DOHH2 (cell line): Measurements from ENCODE around the gene ANXA2.

Experiments used
- H3F3A ChIP-seq: fragments of 200-600 bp; sonication (generic), shearing (Covaris generic); 2 replicates; pipeline ENCODE4 v1.6.0; 2016; ENCODE audit warnings: antibody characterized with exemption, mild to moderate bottlenecking; ENCODE audit not compliant: control insufficient read depth, insufficient read depth
- H3K27ac ChIP-seq: fragments of 200-600 bp; sonication (generic); 2 replicates; pipeline ENCODE4 v1.5.1; 2014; ENCODE audit warnings: low read depth, mild to moderate bottlenecking, low read length, moderate library complexity
- H3K27me3 ChIP-seq: fragments of 200-600 bp; sonication (generic); 2 replicates; pipeline ENCODE4 v1.6.1; 2014; ENCODE audit warnings: mild to moderate bottlenecking, low read length, mixed read lengths; ENCODE audit not compliant: control insufficient read depth
- H3K36me3 ChIP-seq: fragments of 200-600 bp; sonication (generic); 2 replicates; pipeline ENCODE4 v1.6.1; 2014; ENCODE audit warnings: mild to moderate bottlenecking, low read length, moderate library complexity, mixed read lengths; ENCODE audit not compliant: control insufficient read depth
- H3K4me1 ChIP-seq: fragments of 200-600 bp; sonication (generic); 2 replicates; pipeline ENCODE4 v1.6.1; 2014; ENCODE audit warnings: mild to moderate bottlenecking, low read length, mixed read lengths; ENCODE audit not compliant: control insufficient read depth
- H3K4me2 ChIP-seq: fragments of 200-600 bp; sonication (generic); 2 replicates; pipeline ENCODE4 v1.6.0; 2014; ENCODE audit warnings: mild to moderate bottlenecking, low read length, moderate library complexity
- H3K4me3 ChIP-seq: fragments of 200-600 bp; sonication (generic); 2 replicates; pipeline ENCODE4 v1.5.1; 2014; ENCODE audit warnings: mild to moderate bottlenecking, low read length, mixed read lengths
- H3K79me2 ChIP-seq: fragments of 200-600 bp; sonication (generic); 2 replicates; pipeline ENCODE4 v1.6.1; 2014; ENCODE audit warnings: mild to moderate bottlenecking, low read length, mixed read lengths; ENCODE audit not compliant: control insufficient read depth
- H3K9me2 ChIP-seq: fragments of 200-600 bp; sonication (generic); replicated peaks from 2 replicates; pipeline ENCODE4 v1.6.1; 2014; ENCODE audit warnings: mild to moderate bottlenecking, low read length, mixed read lengths; ENCODE audit not compliant: control insufficient read depth
- H3K9me3 ChIP-seq: fragments of 200-600 bp; sonication (generic); 2 replicates; pipeline ENCODE4 v1.6.1; 2014; ENCODE audit warnings: antibody characterized with exemption, low read length, mixed read lengths; ENCODE audit not compliant: control insufficient read depth, insufficient read depth
- H4K20me1 ChIP-seq: fragments of 200-600 bp; sonication (generic); 2 replicates; pipeline ENCODE4 v1.6.0; 2014; ENCODE audit warnings: low read depth, mild to moderate bottlenecking, antibody characterized with exemption, low read length, moderate library complexity; ENCODE audit not compliant: control insufficient read depth, insufficient read depth
- CTCF ChIP-seq: fragments of 200-600 bp; sonication (generic); IDR thresholded peaks from one replicate; pipeline ENCODE4 v1.5.1; 2014; ENCODE audit warnings: antibody characterized with exemption, mild to moderate bottlenecking, low read depth, low read length; ENCODE audit not compliant: poor library complexity, severe bottlenecking
- EZH2phosphoT487 ChIP-seq: fragments of 200-600 bp; sonication (generic); IDR thresholded peaks from 2 replicates; pipeline ENCODE4 v1.6.1; 2017; ENCODE audit warnings: borderline replicate concordance, mild to moderate bottlenecking, antibody characterized with exemption, low read length, moderate library complexity, mixed read lengths

ANXA2 gene

GRCh38 chr15:60375306-60375705, 22.5 kb downstream of the ANXA2 start:
- no peaks in the 10 kb centered on the region for H3K79me2 ChIP-seq
- H3K4me2 ChIP-seq, result no peak overlapping the region
- H3K4me1 ChIP-seq, result no peaks in the 10 kb centered on the region
- TF ChIP-seq EZH2phosphoT487, result no peak
- no peak for TF ChIP-seq CTCF
- no peaks in the 10 kb centered on the region for H4K20me1 ChIP-seq
- H3K9me2 ChIP-seq, result no peaks in the 10 kb centered on the region
- H3K36me3 ChIP-seq, result no peaks in the 10 kb centered on the region
- no peak overlapping the region for H3K4me3 ChIP-seq
- no peaks in the 10 kb centered on the region for H3F3A ChIP-seq
- no peaks in the 10 kb centered on the region for H3K27me3 ChIP-seq
- no peak overlapping the region for H3K27ac ChIP-seq
- no peaks in the 10 kb centered on the region for H3K9me3 ChIP-seq

GRCh38 chr15:60374628-60375081, 23.1 kb downstream of the ANXA2 start:
- no peak overlapping the region for H3K4me3 ChIP-seq
- H3K9me3 ChIP-seq, result no peaks in the 10 kb centered on the region
- H3K36me3 ChIP-seq, result no peaks in the 10 kb centered on the region
- no peaks in the 10 kb centered on the region for H4K20me1 ChIP-seq
- no peaks in the 10 kb centered on the region for H3K4me1 ChIP-seq
- H3K79me2 ChIP-seq, result no peaks in the 10 kb centered on the region
- H3F3A ChIP-seq, result no peaks in the 10 kb centered on the region
- H3K4me2 ChIP-seq, result no peak overlapping the region
- H3K9me2 ChIP-seq, result no peaks in the 10 kb centered on the region
- TF ChIP-seq EZH2phosphoT487 (no peak), CTCF (no peak)
- H3K27ac ChIP-seq, result no peak overlapping the region
- no peaks in the 10 kb centered on the region for H3K27me3 ChIP-seq

GRCh38 chr15:60374209-60374608, 23.6 kb downstream of the ANXA2 start:
- no peak overlapping the region for H3K27ac ChIP-seq
- TF ChIP-seq CTCF (no peak), EZH2phosphoT487 (no peak)
- no peaks in the 10 kb centered on the region for H3K9me2 ChIP-seq
- H3K9me3 ChIP-seq, result no peaks in the 10 kb centered on the region
- no peaks in the 10 kb centered on the region for H3K4me1 ChIP-seq
- H4K20me1 ChIP-seq, result no peaks in the 10 kb centered on the region
- no peak overlapping the region for H3K4me2 ChIP-seq
- H3K27me3 ChIP-seq, result no peaks in the 10 kb centered on the region
- H3K36me3 ChIP-seq, result no peaks in the 10 kb centered on the region
- H3K4me3 ChIP-seq, result no peak overlapping the region
- no peaks in the 10 kb centered on the region for H3K79me2 ChIP-seq
- H3F3A ChIP-seq, result no peaks in the 10 kb centered on the region

GRCh38 chr15:60373745-60374144, 24.0 kb downstream of the ANXA2 start:
- Histone ChIP-seq H3K4me3 (no peak overlapping the region), H4K20me1 (no peaks in the 10 kb centered on the region), H3K27ac (no peak overlapping the region), H3K79me2 (no peaks in the 10 kb centered on the region), H3K4me2 (no peak overlapping the region), H3F3A (no peaks in the 10 kb centered on the region), H3K9me2 (no peaks in the 10 kb centered on the region), H3K9me3 (no peaks in the 10 kb centered on the region), H3K27me3 (no peaks in the 10 kb centered on the region), H3K36me3 (no peaks in the 10 kb centered on the region), H3K4me1 (no peaks in the 10 kb centered on the region)
- TF ChIP-seq CTCF, result no peak
- TF ChIP-seq EZH2phosphoT487, result no peak
